LoVo (cell line): ENCODE measurements around the gene SPIN2A.
"Not testable (repeated sequence)": the region's sequence is repeated elsewhere in the genome, so short reads cannot be mapped to it uniquely, and the experiment has no call there.

ENCODE experiments used
- DNase-seq: peaks from one replicate; pipeline ENCODE4 v3.0.0-alpha.2; 2016; ENCODE audit warnings: low spot score

Gene SPIN2A

GRCh38 chrX:57137073-57137472, at the start of gene SPIN2A:
Gene SPIN2A (minus strand): TSS chrX:57137397. CDS start chrX:57136597, 800 bp downstream.
- DNase-seq: not testable (repeated sequence)

GRCh38 chrX:57178605-57179004, 41.4 kb upstream of the SPIN2A start:
- no peak for DNase-seq

GRCh38 chrX:57177070-57177469, 39.9 kb upstream of the SPIN2A start:
- DNase-seq: no peak

- DNase-seq: no peak
Observed at GRCh38 chrX:57172544-57172943, 35.3 kb upstream of the SPIN2A start.

GRCh38 chrX:57156397-57157049, 19.3 kb upstream of the SPIN2A start:
- peak; percentile 39 for DNase-seq

- peak; percentile 46 for DNase-seq
Observed at GRCh38 chrX:57155171-57155570, 18.0 kb upstream of the SPIN2A start.

GRCh38 chrX:57152222-57152621, 15.0 kb upstream of the SPIN2A start:
- not testable (repeated sequence) for DNase-seq

- DNase-seq: no peak
Observed at GRCh38 chrX:57138674-57139073, 1.5 kb upstream of the SPIN2A start.

- DNase-seq: no peak
Observed at GRCh38 chrX:57137501-57137900, 304 bp upstream of the SPIN2A start.

- not testable (repeated sequence) for DNase-seq
Observed at GRCh38 chrX:57136589-57136988, 608 bp downstream of the SPIN2A start.

GRCh38 chrX:57135287-57135686, 1.9 kb downstream of the SPIN2A start:
- DNase-seq: no peak

GRCh38 chrX:57134702-57135101, 2.5 kb downstream of the SPIN2A start:
- no peak for DNase-seq

GRCh38 chrX:57133706-57134105, 3.5 kb downstream of the SPIN2A start:
- DNase-seq: no peak

GRCh38 chrX:57133284-57133683, 3.9 kb downstream of the SPIN2A start:
- not testable (repeated sequence) for DNase-seq

GRCh38 chrX:57132046-57132445, 5.2 kb downstream of the SPIN2A start:
- no peak for DNase-seq

GRCh38 chrX:57121816-57122215, 15.4 kb downstream of the SPIN2A start:
- DNase-seq: no peak

GRCh38 chrX:57121162-57121755, 15.9 kb downstream of the SPIN2A start, which contains the start of gene SPIN2B:
Gene SPIN2B (minus strand): TSS chrX:57121548.
- DNase-seq: peak; percentile 71

- not testable (repeated sequence) for DNase-seq
Observed at GRCh38 chrX:57120619-57121161, 16.5 kb downstream of the SPIN2A start.

- DNase-seq: no peak
Observed at GRCh38 chrX:57119416-57119815, 17.8 kb downstream of the SPIN2A start.

GRCh38 chrX:57117566-57117965, 19.6 kb downstream of the SPIN2A start:
- not testable (repeated sequence) for DNase-seq

- DNase-seq: no peak
Observed at GRCh38 chrX:57104921-57105398, 32.2 kb downstream of the SPIN2A start.

- DNase-seq: no peak
Observed at GRCh38 chrX:57104406-57104805, 32.8 kb downstream of the SPIN2A start.

- no peak for DNase-seq
Observed at GRCh38 chrX:57103489-57103888, 33.7 kb downstream of the SPIN2A start.
